K562 (cell line): ENCODE results near the gene AQP1. TPM values are rescaled to one million over a fixed set of nuclear protein-coding genes. Genes with fewer than 3 reads are reported as not detected.

Source experiments
- CTBP1 ChIP-seq: fragments of 450-650 bp; IDR thresholded peaks from 2 replicates; pipeline ENCODE4 v1.6.1; 2016; ENCODE audit warnings: borderline replicate concordance
- ETV6 ChIP-seq, 3 experiments: fragments of 150-350 bp in 1 of 3; sonication (generic) in 1 of 3; formaldehyde crosslinking in 1 of 3; IDR thresholded peaks; 2 replicates each; pipeline versions ENCODE4 v1.6.1 to v1.8.0; 2014 to 2022; ENCODE audit warnings: borderline replicate concordance in 2 of 3, low read depth in 2 of 3, antibody characterized with exemption in 1 of 3, low read length in 1 of 3, mild to moderate bottlenecking in 1 of 3, missing genetic modification reagents in 1 of 3
- PKNOX1 ChIP-seq: fragments of 450-650 bp; IDR thresholded peaks from 2 replicates; pipeline ENCODE4 v1.6.1; 2016
- POLR3G ChIP-seq: IDR thresholded peaks from 2 replicates; pipeline ENCODE4 v1.6.1; 2011; ENCODE audit not compliant: insufficient read length, insufficient replicate concordance; ENCODE audit errors: extremely low read depth
- SMAD4 ChIP-seq: fragments of 250-450 bp; sonication (Bioruptor Pico); conservative IDR thresholded peaks from 2 replicates; pipeline ENCODE4 v1.8.0; 2021; ENCODE audit warnings: inconsistent platforms, mild to moderate bottlenecking, moderate library complexity
- THRA ChIP-seq: fragments of 450-650 bp; IDR thresholded peaks from 2 replicates; pipeline ENCODE4 v1.6.1; 2017; ENCODE audit warnings: mild to moderate bottlenecking, moderate library complexity
- ZNF175 ChIP-seq: fragments of 200-800 bp; sonication (Bioruptor generic); IDR thresholded peaks from 2 replicates; pipeline ENCODE4 v1.6.1; 2016; ENCODE audit warnings: low read depth, mild to moderate bottlenecking, missing genetic modification characterization, missing compliant biosample characterization
- ZNF740 ChIP-seq, 3 experiments: fragments of 200-800 bp in 1 of 3; sonication (Bioruptor generic) in 1 of 3; sonication (generic) in 1 of 3; formaldehyde crosslinking in 1 of 3; IDR thresholded peaks; 2 replicates each; pipeline versions ENCODE4 v1.6.1 to v1.8.0; 2016 to 2022; ENCODE audit warnings: mild to moderate bottlenecking in 2 of 3, missing compliant biosample characterization in 2 of 3, missing genetic modification characterization in 2 of 3, missing genetic modification reagents in 1 of 3
- polyA plus RNA-seq, 8 experiments: library from polyadenylated mRNA; depleted of rRNA in 4 of 8; stranded (reverse) in 5 of 8; unstranded in 3 of 8; fragments of >200 nt; fragmentation: Nextera tagmentation in 2 of 8; fragmentation: Illumina TruSeq in 1 of 8; extraction: Ambion mirVana in 2 of 8; extraction: Trizol in 1 of 8; gene quantifications; 2 replicates each; pipeline versions ENCODE4 v1.2.1 to v1.2.3, GENCODE V29; 2011 to 2014; ENCODE audit warnings: inconsistent platforms in 1 of 8, missing spikeins in 1 of 8
- total RNA-seq, 7 experiments: library from RNA; depleted of rRNA in 6 of 7; stranded (reverse); fragments of >200 nt in 6 of 7; fragmentation: Illumina TruSeq in 2 of 7; extraction: Trizol in 2 of 7; gene quantifications; 2 replicates each; pipeline versions ENCODE4 v1.2.1 to v1.2.3, GENCODE V29; 2011 to 2021; ENCODE audit warnings: low replicate concordance in 1 of 7

AQP1 gene
- total and polyA plus RNA-seq, 9 of the 15 experiments (the other 6 are each of a cell fraction or from before 2014, with no cell fraction given) = 0.18 to 12.6 (median 4.1) TPM

- TF ChIP-seq THRA = no peak
- TF ChIP-seq CTBP1 = no peak
- TF ChIP-seq ZNF175 (CRISPR knock-in tag) = no peak
- no peak for TF ChIP-seq SMAD4 (CRISPR knock-in tag)
- no peak for TF ChIP-seq ZNF740 (CRISPR knock-in tag; IDR thresholded peaks at IDR 0.05)
- no peak for TF ChIP-seq ZNF740 (tag; IDR thresholded peaks at IDR 0.05)
- no peak for TF ChIP-seq PKNOX1
- no peak for TF ChIP-seq POLR3G
- no peak for TF ChIP-seq ETV6 (IDR thresholded peaks at IDR 0.05; ENCODE audit: borderline replicate concordance in 1 of 2, low read depth in 2 of 2, low read length in 1 of 2)
- no peak for TF ChIP-seq ETV6 (CRISPR knock-in tag; IDR thresholded peaks at IDR 0.05; ENCODE audit: borderline replicate concordance)
These were observed 34.5 kb upstream of the AQP1 start (continued) for GRCh38 chr7:30877015-30877769.
